Duodenal mucosa (tissue), 2 donors: ENCODE measurements around the gene MAPK8IP3.
"Not testable (repeated sequence)": the region's sequence is repeated elsewhere in the genome, so short reads cannot be mapped to it uniquely, and the experiment has no call there.

ENCODE experiments used
- H3K27ac ChIP-seq: one replicate; pipeline ENCODE4 v1.7.0; 2013; ENCODE audit warnings: low read depth, low read length
- H3K27me3 ChIP-seq, 2 donors: one replicate each; pipeline ENCODE4 v1.7.0; 2013; ENCODE audit warnings: low read length in 2 of 2, control low read depth in 1 of 2; ENCODE audit not compliant: insufficient read depth in 2 of 2, control insufficient read depth in 1 of 2
- H3K36me3 ChIP-seq, 2 donors: one replicate each; pipeline ENCODE4 v1.7.0; 2013; ENCODE audit warnings: low read length in 2 of 2, control low read depth in 1 of 2; ENCODE audit not compliant: insufficient read depth in 2 of 2, control insufficient read depth in 1 of 2
- H3K4me1 ChIP-seq, 2 donors: one replicate each; pipeline ENCODE4 v1.7.0; 2013; ENCODE audit warnings: low read length in 2 of 2, control low read depth in 1 of 2; ENCODE audit not compliant: insufficient read depth in 2 of 2, control insufficient read depth in 1 of 2
- H3K4me3 ChIP-seq, 2 donors: one replicate each; pipeline ENCODE4 v1.7.0; 2013; ENCODE audit warnings: low read length in 2 of 2, low read depth in 1 of 2
- H3K9ac ChIP-seq, 2 donors: one replicate each; pipeline ENCODE4 v1.7.0; 2013; ENCODE audit warnings: low read length in 2 of 2, low read depth in 1 of 2
- H3K9me3 ChIP-seq, 2 donors: one replicate each; pipeline ENCODE4 v1.7.0; 2013; ENCODE audit warnings: low read length in 2 of 2, control low read depth in 1 of 2; ENCODE audit not compliant: control insufficient read depth in 1 of 2

Gene MAPK8IP3

DNA sequence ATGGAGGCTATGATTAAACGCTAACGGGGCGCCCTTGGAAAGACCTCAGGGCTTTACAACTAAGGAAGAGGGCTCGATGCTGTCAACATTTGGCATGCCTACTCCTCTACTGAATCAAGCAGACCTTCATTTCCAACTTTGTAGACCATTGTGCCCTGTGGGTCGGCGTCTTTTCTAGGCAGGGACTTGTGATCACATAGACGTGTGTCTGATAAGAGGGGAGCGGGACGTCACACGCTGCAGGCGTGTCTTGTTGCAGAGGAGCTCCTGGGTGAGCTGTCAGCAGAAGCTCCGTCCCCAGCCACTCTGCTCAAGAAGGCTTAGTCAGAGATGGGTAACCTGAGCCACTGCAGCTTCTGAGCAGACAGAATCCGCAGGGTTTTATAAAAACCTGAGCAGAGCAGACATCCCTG lies 2.8 kb downstream of the MAPK8IP3 start:
- Histone ChIP-seq H3K27me3 (no peaks in the 10 kb centered on the region), H3K27ac (no peak overlapping the region), H3K36me3 (no peaks in the 10 kb centered on the region), H3K9ac (no peak overlapping the region), H3K9me3 (no peaks in the 10 kb centered on the region), H3K4me1 (peaks cover 21 to 23% of the 10 kb centered on the region in 2 donors), H3K4me3 (no peak overlapping the region)

DNA sequence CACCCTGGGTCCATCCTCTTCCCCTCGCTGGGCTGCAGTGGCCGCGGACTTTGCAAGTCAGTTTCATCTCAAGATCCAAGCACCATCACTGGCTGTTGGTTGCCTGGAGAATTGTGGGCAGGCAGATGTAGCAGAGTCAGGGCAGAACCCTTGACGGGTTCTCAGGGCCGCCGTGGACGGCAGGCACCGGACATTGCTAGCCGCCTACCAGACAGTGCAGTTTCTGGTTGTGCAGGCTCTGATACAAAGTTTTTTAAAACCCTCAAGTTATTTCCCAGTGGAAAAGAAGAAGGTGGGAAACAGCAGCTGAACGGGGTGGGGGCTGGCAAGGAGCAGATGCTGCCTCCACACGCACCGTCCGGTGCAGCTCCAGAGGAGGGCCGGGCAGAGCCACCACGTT lies 3.4 kb downstream of the MAPK8IP3 start:
- Histone ChIP-seq H3K27me3 (no peaks in the 10 kb centered on the region), H3K36me3 (no peaks in the 10 kb centered on the region), H3K4me1 (peaks cover 21 to 23% of the 10 kb centered on the region in 2 donors), H3K9me3 (no peaks in the 10 kb centered on the region), H3K4me3 (no peak overlapping the region), H3K9ac (no peak overlapping the region), H3K27ac (no peak overlapping the region)

GRCh38 chr16:1710811-1711507 lies 5.0 kb downstream of the MAPK8IP3 start:
- no peak overlapping the region for H3K27ac ChIP-seq
- no peaks in the 10 kb centered on the region for H3K9me3 ChIP-seq
- no peak overlapping the region for H3K4me3 ChIP-seq
- no peak overlapping the region for H3K9ac ChIP-seq
- no peaks in the 10 kb centered on the region for H3K27me3 ChIP-seq
- peaks cover 18 to 21% of the 10 kb centered on the region in 2 donors for H3K4me1 ChIP-seq
- no peaks in the 10 kb centered on the region for H3K36me3 ChIP-seq

DNA sequence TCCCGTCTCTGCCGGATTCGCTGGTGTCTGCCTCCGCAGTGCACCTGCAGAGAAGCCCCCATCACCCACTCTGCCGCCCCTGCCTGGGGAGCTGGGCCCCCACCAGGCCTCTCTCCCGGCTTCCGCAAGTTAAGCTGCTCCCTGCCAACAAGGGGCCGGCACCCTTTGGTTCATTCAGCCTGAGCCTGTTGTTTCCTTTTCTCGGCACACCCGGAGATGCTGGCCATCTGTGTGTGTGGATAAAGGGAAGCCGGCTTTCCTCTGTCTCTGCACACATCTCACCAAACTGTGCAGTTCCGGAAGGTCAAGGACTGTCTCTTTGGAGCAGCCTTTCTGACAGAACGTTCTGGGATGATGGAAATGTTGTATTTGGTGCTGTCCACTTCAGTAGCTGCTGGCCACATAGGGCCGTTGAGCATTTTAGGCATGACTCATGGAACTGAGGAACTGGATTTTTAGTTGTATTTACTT lies 6.8 kb downstream of the MAPK8IP3 start:
- Histone ChIP-seq H3K27ac (no peak overlapping the region), H3K9me3 (no peaks in the 10 kb centered on the region), H3K27me3 (no peaks in the 10 kb centered on the region), H3K4me1 (peaks cover 8 to 11% of the 10 kb centered on the region in 2 donors), H3K9ac (no peak overlapping the region), H3K4me3 (no peak overlapping the region), H3K36me3 (no peaks in the 10 kb centered on the region)

DNA sequence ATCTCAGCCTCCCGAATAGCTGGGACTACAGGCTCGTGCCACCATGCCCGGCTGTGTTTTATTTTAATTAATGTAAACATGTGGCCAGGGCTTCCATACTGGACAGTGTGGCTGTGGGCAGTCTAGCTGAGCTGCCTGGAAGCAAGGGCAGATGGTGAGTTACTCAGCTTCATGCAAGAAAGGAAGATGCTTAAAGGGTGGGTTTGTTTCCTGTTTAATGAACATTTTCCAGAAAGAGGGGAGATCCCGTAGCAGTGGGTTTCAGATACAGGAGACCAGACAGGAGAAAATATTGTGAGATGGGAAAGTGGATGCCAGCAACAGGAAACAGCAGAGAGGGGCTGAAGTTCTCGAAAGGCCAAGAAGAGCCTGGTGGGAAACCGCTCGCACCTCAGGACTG lies 7.3 kb downstream of the MAPK8IP3 start:
- Histone ChIP-seq H3K9ac (no peak overlapping the region), H3K4me1 (peaks cover 3 to 6% of the 10 kb centered on the region in 2 donors), H3K27ac (no peak overlapping the region), H3K27me3 (no peaks in the 10 kb centered on the region), H3K9me3 (no peaks in the 10 kb centered on the region), H3K4me3 (no peak overlapping the region), H3K36me3 (no peaks in the 10 kb centered on the region)

DNA sequence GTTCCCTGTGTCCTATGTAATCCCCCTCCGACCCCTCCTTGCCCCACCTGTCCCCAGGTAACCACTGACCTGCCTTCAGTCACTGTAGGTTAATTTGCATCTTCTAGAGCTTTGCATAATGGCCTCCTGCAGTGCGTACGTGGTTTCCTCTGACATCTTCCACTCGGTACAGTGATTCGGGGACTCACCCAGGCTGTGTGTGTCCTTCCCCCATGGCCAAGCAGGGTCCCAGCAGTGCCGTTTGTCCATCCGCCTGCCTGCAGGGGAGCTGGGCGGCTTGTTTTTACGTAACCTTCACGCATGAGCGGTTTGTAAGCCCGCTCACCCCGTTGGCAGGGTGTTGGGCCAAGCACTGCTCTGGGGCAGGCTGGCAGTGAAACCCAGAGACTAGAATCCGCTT lies 7.9 kb downstream of the MAPK8IP3 start:
- no peak overlapping the region for H3K9ac ChIP-seq
- no peak overlapping the region for H3K4me3 ChIP-seq
- H3K9me3 ChIP-seq: no peaks in the 10 kb centered on the region
- no peaks in the 10 kb centered on the region for H3K4me1 ChIP-seq
- no peaks in the 10 kb centered on the region for H3K36me3 ChIP-seq
- no peaks in the 10 kb centered on the region for H3K27me3 ChIP-seq
- H3K27ac ChIP-seq: no peak overlapping the region

- Histone ChIP-seq H3K9me3 (no peaks in the 10 kb centered on the region), H3K4me3 (no peak overlapping the region), H3K27me3 (no peaks in the 10 kb centered on the region), H3K27ac (no peak overlapping the region), H3K36me3 (no peaks in the 10 kb centered on the region), H3K9ac (no peak overlapping the region), H3K4me1 (no peaks in the 10 kb centered on the region)
Measured at GRCh38 chr16:1715220-1715619, 9.2 kb downstream of the MAPK8IP3 start.

DNA sequence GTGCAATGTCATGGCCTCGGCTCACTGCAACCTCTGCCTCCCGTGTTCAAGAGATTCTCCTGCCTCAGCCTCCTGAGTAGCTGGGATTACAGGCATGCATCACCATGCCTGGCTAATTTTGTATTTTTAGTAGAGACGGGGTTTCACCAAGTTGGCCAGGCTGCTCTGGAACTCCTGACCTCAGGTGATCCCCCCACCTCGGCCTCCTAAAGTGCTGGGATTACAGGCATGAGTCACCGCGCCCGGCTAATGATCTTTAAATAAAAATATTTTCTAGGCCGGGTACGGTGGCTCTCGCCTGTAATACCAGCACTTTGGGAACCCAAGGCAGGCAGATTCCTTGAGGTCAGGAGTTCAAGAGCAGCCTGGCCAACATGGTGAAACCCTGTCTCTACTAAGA lies 12.2 kb downstream of the MAPK8IP3 start:
- not testable (repeated sequence) for H3K27me3 ChIP-seq, H3K27ac ChIP-seq, H3K36me3 ChIP-seq, H3K4me3 ChIP-seq, H3K9ac ChIP-seq, H3K4me1 ChIP-seq, H3K9me3 ChIP-seq

DNA sequence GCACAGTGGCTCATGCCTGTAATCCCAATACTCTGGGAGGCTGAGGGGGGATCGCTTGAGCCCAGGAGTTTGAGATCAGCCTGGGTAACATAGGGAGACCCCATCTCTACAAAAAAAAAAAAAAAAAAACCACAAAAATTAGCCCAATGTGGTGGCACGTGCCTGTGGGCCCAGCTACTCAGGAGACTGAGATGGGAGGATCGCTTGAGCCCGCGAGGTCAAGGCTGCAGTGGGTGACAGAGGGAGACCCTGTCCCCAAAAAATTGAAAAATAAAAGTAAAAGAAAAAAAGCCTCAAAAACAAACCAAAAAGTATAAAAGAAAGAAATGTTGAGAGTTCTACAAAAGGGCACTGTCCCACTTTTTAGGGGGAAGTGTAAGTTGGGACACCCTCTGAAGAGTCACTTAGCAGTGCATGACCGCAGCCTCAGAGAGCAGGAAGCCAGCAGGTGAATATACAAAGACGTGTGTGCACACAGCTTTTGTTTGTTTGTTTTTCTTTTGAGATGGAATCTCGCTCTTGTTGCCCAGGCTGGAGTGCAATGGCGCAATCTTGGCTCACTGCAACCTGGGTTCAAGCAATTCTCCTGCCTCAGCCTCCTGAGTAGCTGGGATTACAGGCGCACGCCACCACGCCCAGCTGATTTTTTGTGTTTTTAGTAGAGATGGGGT lies 13.7 kb downstream of the MAPK8IP3 start:
- H3K27ac ChIP-seq, H3K27me3 ChIP-seq, H3K36me3 ChIP-seq, H3K4me3 ChIP-seq, H3K4me1 ChIP-seq, H3K9me3 ChIP-seq, H3K9ac ChIP-seq: not testable (repeated sequence)

- Histone ChIP-seq H3K27me3 (no peaks in the 10 kb centered on the region), H3K9ac (no peak overlapping the region), H3K4me3 (no peak overlapping the region), H3K9me3 (no peaks in the 10 kb centered on the region), H3K4me1 (peaks cover 7 to 8% of the 10 kb centered on the region in 2 donors), H3K27ac (no peak overlapping the region), H3K36me3 (peaks cover 0 to 14% of the 10 kb centered on the region in 2 donors)
Measured at GRCh38 chr16:1721372-1721771, 15.4 kb downstream of the MAPK8IP3 start.
